ENCODE measurements around the gene EIF3L.

EIF3L gene

GRCh38 chr22:37933711-37934376 is 84.6 kb downstream of the EIF3L start:
- DNase-seq (ENCODE audit: low read depth): peak; percentile 90
- peak; percentile 94 for TF ChIP-seq CTCF (IDR thresholded peaks at IDR 0.05; ENCODE audit: low read length, missing control alignments)
- H3K4me3 ChIP-seq (replicated peaks; ENCODE audit: low read depth, low read length): no peak overlapping the region
